ENCODE results near the gene SPATS2L.

The SPATS2L gene

DNA sequence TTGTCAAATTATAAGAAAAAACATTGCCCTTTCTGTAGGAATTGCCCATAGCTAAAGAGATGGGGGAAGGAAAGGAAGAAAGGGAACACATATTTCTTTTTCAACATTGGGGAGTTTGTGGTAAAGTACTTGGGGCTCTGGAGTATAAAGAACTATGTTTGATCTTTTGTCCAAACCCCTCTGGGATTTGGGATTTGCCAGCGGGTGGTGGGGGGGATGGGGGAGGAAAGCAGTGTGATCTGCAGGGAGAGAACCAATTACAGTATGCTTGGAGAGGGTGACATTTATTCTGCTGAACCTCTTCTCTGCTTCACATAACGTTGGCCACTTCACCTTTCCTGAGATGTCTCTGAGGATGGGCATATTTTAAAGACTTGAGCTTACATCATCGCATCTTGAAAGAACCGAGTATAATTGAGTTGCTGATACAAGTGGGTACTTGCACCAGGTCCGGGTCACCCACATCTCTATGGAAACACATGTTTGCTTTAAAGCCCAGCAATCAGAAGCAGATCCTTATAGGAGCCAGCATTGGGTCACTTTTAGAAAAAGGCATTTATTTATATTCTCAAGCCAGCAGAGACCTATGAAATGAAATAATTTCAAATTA, 73.1 kb downstream of the SPATS2L start:
- no peak for DNase-seq

DNA sequence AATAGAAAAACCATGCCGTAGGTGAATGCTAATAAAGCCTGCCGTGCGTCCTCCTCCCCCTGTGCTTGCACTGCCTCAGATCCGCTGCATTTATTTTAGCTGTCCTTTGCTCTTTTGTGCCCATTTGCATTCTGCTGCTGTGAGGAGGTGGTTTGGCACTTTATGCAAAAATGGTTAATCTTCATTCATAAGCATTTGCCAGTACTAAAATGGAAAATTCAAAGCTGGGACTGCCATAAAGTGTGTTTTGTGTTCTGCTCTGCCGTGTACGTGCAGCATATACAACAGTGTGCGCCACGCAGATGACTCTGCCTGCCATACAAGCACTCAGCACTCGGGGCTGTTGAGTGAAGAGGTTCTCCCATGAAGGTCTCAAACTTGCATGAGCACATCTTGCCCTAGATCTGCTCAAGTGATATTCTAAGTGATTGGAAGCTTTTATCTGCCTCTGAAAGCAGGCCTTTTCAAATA, 73.6 kb downstream of the SPATS2L start:
- DNase-seq = no peak

- no peak for DNase-seq
These were observed 74.5 kb downstream of the SPATS2L start for GRCh38 chr2:200380833-200381542.

- DNase-seq = no peak
These were observed 76.4 kb downstream of the SPATS2L start for GRCh38 chr2:200382874-200383273.

- DNase-seq = no peak
These were observed 77.1 kb downstream of the SPATS2L start for GRCh38 chr2:200383380-200384110.

DNA sequence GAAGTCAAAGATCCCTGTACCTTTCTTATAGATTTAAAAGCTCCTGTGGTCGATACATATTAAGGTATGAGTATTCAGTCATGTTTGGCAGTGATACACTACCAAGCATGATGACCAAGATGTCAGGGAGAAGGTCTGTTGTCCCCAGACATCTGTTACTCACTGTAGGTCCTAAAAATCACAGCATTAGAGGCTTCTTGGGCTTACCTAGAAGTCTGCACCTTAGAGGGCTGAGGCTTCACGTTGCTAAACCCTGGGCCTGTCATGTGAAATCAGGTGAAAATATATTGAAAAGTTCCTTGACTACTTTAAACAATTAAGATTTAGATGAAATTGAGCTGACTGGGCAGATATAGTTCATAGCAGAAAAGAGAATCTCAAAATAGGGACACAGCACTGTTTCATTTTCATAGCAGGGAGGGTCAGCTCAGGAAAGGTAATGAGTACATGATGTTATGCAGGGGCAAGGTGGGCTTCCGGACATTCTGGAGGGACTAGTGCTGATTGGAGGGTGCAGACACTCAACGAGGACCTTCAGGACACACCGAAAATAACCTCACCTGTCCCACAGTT, 78.7 kb downstream of the SPATS2L start:
- no peak for DNase-seq

GRCh38 chr2:200393191-200393590, 86.7 kb downstream of the SPATS2L start:
- no peak for DNase-seq

GRCh38 chr2:200394045-200394444, 87.6 kb downstream of the SPATS2L start:
- DNase-seq = no peak

DNA sequence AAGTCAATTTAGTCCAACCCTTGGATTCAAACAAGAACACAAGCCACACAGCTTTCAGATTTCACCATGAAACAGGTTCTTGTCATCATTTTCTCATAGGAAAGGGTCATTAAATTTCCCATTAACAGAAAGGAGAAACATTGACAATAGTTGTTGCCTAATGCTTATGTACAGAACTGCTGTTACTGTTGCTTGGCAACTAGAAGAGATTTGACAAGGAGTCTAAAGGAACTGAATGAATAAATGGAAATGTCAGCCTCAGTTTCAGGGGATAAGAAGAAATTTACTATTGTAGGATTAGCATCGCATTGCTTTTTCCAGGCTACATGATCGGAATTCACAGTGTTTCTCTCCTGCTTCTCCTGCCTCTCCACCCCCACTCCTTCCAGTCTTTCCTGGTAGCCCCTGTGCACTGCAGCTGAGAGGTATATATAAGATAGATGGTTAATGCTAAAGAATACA, 90.3 kb downstream of the SPATS2L start:
- no peak for DNase-seq

DNA sequence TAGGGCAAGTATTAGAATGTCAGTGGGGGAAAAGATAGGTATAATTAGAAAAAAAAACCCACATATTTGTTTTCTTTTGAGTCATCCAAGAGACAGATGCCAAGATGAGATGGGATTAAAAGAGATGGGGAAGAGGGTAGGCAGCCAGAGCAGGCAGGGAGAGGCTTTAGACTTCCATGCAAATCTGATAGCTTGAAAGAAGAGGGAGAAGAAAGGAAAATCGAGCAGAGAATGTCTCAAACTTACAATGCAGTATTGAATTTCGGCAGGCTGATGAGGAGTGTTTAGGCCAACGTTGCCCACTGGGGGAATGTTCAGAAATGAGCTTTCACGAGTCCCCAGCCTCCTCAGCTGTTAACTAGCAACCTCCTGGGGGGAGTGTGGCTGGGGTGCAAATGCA, 91.3 kb downstream of the SPATS2L start:
- no peak for DNase-seq

DNA sequence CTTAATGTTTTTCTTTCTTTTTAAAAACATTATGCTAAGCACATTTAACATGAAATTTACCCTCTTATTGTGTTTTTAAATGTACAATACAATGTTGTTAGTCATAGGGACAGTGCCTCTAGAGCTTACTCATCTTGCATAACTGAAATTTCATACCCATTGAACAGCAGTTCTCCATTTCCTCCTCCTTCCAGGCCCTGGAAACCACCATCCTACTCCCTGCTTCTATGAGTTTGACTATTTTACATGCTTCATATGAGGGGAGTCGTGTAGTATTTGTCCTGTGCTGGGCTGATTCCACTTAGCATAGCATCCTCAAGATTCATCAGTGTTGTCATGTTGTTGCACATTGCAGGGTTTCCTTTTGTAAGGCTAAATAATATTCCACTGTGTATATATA, 92.6 kb downstream of the SPATS2L start:
- DNase-seq = no peak

DNA sequence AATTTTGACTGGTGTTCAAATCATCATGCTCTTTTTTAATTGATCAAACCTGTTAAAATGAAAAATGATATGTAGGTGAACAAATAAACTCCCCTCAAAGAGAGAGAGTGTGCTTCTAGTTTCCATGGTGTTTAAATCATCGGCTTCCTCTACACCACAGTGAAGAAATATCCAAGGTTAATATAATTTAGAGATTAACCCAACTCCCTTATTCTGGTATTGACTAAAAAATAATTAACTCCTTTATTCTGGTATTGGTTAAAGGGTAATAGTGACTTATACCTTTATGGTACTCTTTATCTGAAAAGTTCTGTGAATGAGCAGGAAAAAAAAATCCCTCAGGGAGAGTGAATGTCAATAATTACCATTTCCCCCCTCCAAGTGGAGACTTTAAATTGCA, 93.1 kb downstream of the SPATS2L start:
- no peak for DNase-seq

DNA sequence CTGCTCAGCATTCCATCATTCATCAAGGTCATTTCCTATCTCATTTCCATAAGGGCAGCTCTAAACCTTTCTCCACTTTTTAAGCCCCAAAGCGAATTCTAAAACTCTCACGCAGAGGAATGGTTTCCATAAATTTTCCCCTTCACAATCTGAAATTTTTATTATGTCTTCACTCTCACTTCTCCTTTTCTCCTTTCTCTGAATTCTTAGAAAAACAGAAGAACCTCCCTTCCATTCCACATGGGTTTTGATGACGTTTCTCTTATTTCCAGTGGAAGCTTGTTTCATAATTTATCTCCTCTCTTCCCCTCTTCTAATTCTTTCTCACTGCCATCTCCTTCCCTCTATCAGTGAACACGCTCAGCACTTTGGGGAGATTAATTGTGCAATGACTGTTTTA, 97.3 kb downstream of the SPATS2L start:
- DNase-seq = no peak

- no peak for DNase-seq
These were observed 98.1 kb downstream of the SPATS2L start for GRCh38 chr2:200404615-200405014.

DNA sequence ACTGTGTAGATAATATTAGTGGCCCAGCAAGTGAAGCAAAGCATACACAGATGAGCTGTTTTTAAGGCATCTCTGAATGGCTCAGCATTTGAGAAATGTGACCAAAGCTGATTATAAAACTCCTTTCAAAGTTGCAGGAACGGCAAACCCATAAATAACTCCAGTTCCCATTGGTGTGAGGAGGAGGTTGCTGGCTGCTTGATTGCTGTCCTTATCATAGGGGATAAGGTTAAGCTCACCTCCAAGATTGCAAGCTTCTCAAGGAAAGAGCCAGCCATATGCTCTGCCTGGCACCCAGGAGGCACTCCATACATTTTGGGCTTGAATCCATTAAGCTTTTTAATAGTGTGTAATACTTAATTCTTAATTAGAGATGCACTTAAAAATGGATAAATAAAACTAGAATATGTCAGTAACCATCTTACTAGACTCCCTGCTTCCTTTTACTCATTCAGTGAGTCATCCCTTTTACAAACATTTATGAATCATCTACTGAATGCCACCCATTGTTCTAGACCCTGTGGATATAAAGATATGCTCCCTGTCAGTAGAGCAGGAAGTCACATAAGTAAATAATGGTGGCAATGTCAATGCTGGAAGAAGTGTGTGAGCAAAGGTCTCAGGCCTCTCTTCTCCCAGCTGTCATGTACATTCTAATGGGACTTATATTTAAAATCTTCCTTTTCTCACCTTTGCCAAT, 99.3 kb downstream of the SPATS2L start:
- no peak for DNase-seq

GRCh38 chr2:200406379-200406778, 99.9 kb downstream of the SPATS2L start:
- no peak for DNase-seq

- no peak for DNase-seq
These were observed 102.2 kb downstream of the SPATS2L start for GRCh38 chr2:200408428-200409316.

GRCh38 chr2:200411831-200412230, 105.3 kb downstream of the SPATS2L start:
- no peak for DNase-seq

DNA sequence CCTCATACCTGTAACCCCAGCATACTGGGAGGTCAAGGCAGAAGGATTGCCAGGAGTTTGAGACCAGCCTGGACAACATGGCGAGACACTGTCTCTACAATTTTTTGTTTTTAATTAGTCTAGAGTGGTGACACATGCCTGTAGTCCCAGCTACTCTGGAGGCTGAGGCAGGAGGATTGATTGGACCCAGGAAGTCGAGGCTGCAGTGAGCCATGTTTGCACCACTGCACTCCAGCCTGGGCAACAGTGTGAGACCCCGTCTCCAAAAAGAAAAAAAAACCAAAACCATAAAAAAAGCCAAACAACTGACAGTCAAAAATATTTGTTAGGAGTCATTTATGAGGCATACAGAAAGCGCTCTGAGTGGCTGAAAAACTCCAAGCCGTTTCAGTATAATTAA, 107.9 kb downstream of the SPATS2L start:
- DNase-seq = no peak

- no peak for DNase-seq
These were observed 109.0 kb downstream of the SPATS2L start for GRCh38 chr2:200415455-200415854.

- DNase-seq = no peak
These were observed 110.4 kb downstream of the SPATS2L start for GRCh38 chr2:200416878-200417277.

GRCh38 chr2:200417366-200417765, 110.9 kb downstream of the SPATS2L start:
- no peak for DNase-seq
